CD14-positive monocyte (primary cell): ENCODE results near the gene APOD. TPM values are rescaled to one million over a fixed set of nuclear protein-coding genes. Genes with fewer than 3 reads are reported as not detected.

Source experiments
- DNase-seq, 3 donors: peaks; one replicate each; pipeline ENCODE4 v3.0.0-alpha.2; 2011 to 2022
- H2AFZ ChIP-seq: 2 replicates; pipeline ENCODE4 v1.6.0; 2012; ENCODE audit warnings: mild to moderate bottlenecking, low read depth, low read length, inconsistent platforms; ENCODE audit not compliant: insufficient read depth, poor library complexity, severe bottlenecking
- H3K27ac ChIP-seq, 2 donors: 1 replicate in 1 of 2; 2 replicates in 1 of 2; pipeline ENCODE4 v1.5.1; 2012 to 2013; ENCODE audit warnings: low read length in 2 of 2, control low read depth in 1 of 2, inconsistent platforms in 1 of 2, low read depth in 1 of 2, mild to moderate bottlenecking in 1 of 2
- H3K27me3 ChIP-seq, 2 donors: one replicate each; pipeline versions ENCODE4 v1.6.0 to v1.6.1; 2011 to 2013; ENCODE audit warnings: low read length in 2 of 2; ENCODE audit not compliant: control insufficient read depth in 2 of 2, insufficient read depth in 2 of 2
- H3K36me3 ChIP-seq, 2 donors: replicated peaks in 1 of 2; 1 replicate in 1 of 2; 2 replicates in 1 of 2; pipeline versions ENCODE4 v1.5.1 to v1.6.1; 2012 to 2013; ENCODE audit warnings: low read length in 2 of 2, control low read depth in 1 of 2, inconsistent platforms in 1 of 2, mild to moderate bottlenecking in 1 of 2; ENCODE audit not compliant: insufficient read depth in 2 of 2, control insufficient read depth in 1 of 2
- H3K4me1 ChIP-seq, 2 donors: 1 replicate in 1 of 2; 2 replicates in 1 of 2; pipeline versions ENCODE4 v1.5.1 to v1.6.1; 2012 to 2013; ENCODE audit warnings: low read length in 2 of 2, control low read depth in 1 of 2, inconsistent platforms in 1 of 2, mild to moderate bottlenecking in 1 of 2, moderate library complexity in 1 of 2; ENCODE audit not compliant: insufficient read depth in 2 of 2, control insufficient read depth in 1 of 2
- H3K4me2 ChIP-seq: replicated peaks from 2 replicates; pipeline ENCODE3; 2012; ENCODE audit warnings: low read length, moderate library complexity, mild to moderate bottlenecking; ENCODE audit not compliant: poor library complexity, severe bottlenecking; ENCODE audit errors: extremely low read depth
- H3K4me3 ChIP-seq, 3 experiments: fragments of 200-600 bp in 1 of 3; sonication (generic) in 1 of 3; replicated peaks in 1 of 3; 1 replicate in 2 of 3; 2 replicates in 1 of 3; pipeline ENCODE4 v1.5.1; 2011 to 2013; ENCODE audit warnings: low read length in 3 of 3, mild to moderate bottlenecking in 3 of 3, control low read depth in 2 of 3, low read depth in 2 of 3, inconsistent platforms in 1 of 3, moderate library complexity in 1 of 3
- H3K79me2 ChIP-seq: 2 replicates; pipeline ENCODE4 v1.6.0; 2012; ENCODE audit warnings: mild to moderate bottlenecking, control low read depth, inconsistent platforms, low read length, moderate library complexity; ENCODE audit not compliant: insufficient read depth
- H3K9ac ChIP-seq: 2 replicates; pipeline ENCODE4 v1.6.0; 2017; ENCODE audit warnings: low read length, mild to moderate bottlenecking; ENCODE audit not compliant: insufficient read depth, poor library complexity, severe bottlenecking
- H3K9me3 ChIP-seq, 2 donors: replicated peaks in 1 of 2; 1 replicate in 1 of 2; 2 replicates in 1 of 2; pipeline versions ENCODE4 v1.5.1 to v1.6.1; 2012 to 2013; ENCODE audit warnings: low read length in 2 of 2, control low read depth in 1 of 2; ENCODE audit not compliant: control insufficient read depth in 1 of 2, insufficient read depth in 1 of 2
- H4K20me1 ChIP-seq: 2 replicates; pipeline ENCODE4 v1.6.0; 2012; ENCODE audit warnings: mild to moderate bottlenecking, low read length, control low read depth, moderate library complexity; ENCODE audit not compliant: insufficient read depth
- H3K27ac Mint-ChIP-seq, 7 donors: one replicate each; pipeline ENCODE4 v1.8.0; 2020; ENCODE audit warnings: mild to moderate bottlenecking in 7 of 7, mixed read lengths in 7 of 7, moderate library complexity in 6 of 7, inconsistent platforms in 2 of 7
- H3K27me3 Mint-ChIP-seq, 3 donors: one replicate each; pipeline ENCODE4 v1.8.0; 2021 to 2022; ENCODE audit warnings: low read depth in 3 of 3, mild to moderate bottlenecking in 3 of 3, mixed read lengths in 3 of 3, moderate library complexity in 3 of 3, inconsistent platforms in 1 of 3
- H3K36me3 Mint-ChIP-seq, 2 donors: one replicate each; pipeline ENCODE4 v1.8.0; 2020; ENCODE audit warnings: mixed read lengths in 2 of 2, inconsistent platforms in 1 of 2, mild to moderate bottlenecking in 1 of 2
- H3K4me1 Mint-ChIP-seq: one replicate; pipeline ENCODE4 v1.8.0; 2020; ENCODE audit warnings: mild to moderate bottlenecking, mixed read lengths
- H3K4me3 Mint-ChIP-seq, 2 donors: one replicate each; pipeline ENCODE4 v1.8.0; 2020; ENCODE audit warnings: mild to moderate bottlenecking in 2 of 2, mixed read lengths in 2 of 2, moderate library complexity in 1 of 2
- H3K9me3 Mint-ChIP-seq, 7 donors: one replicate each; pipeline ENCODE4 v1.8.0; 2020 to 2022; ENCODE audit warnings: mixed read lengths in 7 of 7, mild to moderate bottlenecking in 6 of 7, moderate library complexity in 6 of 7, inconsistent platforms in 2 of 7
- WGBS: methylation state at CpG from one replicate; pipeline ENCODE4 v1.1.5; 2013; ENCODE audit warnings: missing lambda C conversion rate; ENCODE audit not compliant: insufficient coverage; 5-methylcytosine and 5-hydroxymethylcytosine counted together
- intact Hi-C, 2 donors: fragments of 100-400 bp; cut with micrococcal nuclease; formaldehyde crosslinking; loops; one replicate each; pipeline versions ENCODE4 v1.15.0 to v1.15.1; 2023
- polyA plus RNA-seq, 3 donors: library from polyadenylated mRNA; depleted of rRNA in 1 of 3; unstranded in 2 of 3; stranded (reverse) in 1 of 3; fragments of 300-500 nt in 2 of 3; fragments of >200 nt in 1 of 3; fragmentation: Illumina TruSeq in 2 of 3; gene quantifications; 1 replicate in 2 of 3; 2 replicates in 1 of 3; pipeline ENCODE4 v1.2.3, GENCODE V29; 2012 to 2021
- TF ChIP-seq, protein P1 (sequence below): fragments of 200-600 bp; IDR thresholded peaks from one replicate; pipeline ENCODE4 v1.8.0; 2022; ENCODE audit warnings: antibody characterized with exemption, mild to moderate bottlenecking

The APOD gene
- polyA plus RNA-seq, 3 donors, result not detected

DNA sequence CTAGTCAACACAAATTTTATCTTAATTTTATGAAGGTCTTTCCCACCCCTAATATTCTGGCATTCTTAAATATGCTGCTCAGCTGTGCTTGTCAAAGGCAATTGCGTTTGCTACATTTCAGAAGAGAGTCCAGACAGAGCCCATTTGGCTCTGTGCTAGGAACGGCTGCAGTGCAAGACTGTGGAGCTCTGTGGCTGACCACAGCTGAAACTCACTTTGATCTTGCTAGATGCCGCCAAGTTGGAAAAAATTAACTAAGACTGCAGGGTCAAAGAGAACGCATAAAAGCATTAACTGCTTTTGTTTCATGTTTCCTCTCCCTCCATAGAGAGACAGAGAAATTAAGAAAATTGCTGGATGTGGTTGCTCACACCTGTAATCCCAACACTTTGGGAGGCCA, 33.0 kb downstream of the APOD start:
- Mint-ChIP-seq H3K27ac (peak overlapping the region in 1 of 7 donors; percentile 42), H3K4me3 (no peak overlapping the region), H3K4me1 (peaks cover 23% of the 10 kb centered on the region), H3K27me3 (peaks cover 10 to 23% (median 11%) of the 10 kb centered on the region in 3 donors), H3K9me3 (peaks cover 0 to 2% (median 0%) of the 10 kb centered on the region in 7 donors), H3K36me3 (no peaks in the 10 kb centered on the region)
- Histone ChIP-seq H3K4me1 (peaks cover 3 to 7% of the 10 kb centered on the region in 2 donors), H3K36me3 (no peaks in the 10 kb centered on the region), H3K4me2 (no peak overlapping the region), H3K27me3 (peaks cover 0 to 2% of the 10 kb centered on the region in 2 donors), H3K27ac (no peak overlapping the region), H3K9me3 (no peaks in the 10 kb centered on the region), H4K20me1 (no peaks in the 10 kb centered on the region), H3K9ac (no peak overlapping the region), H3K4me3 (no peak overlapping the region), H2AFZ (no peak overlapping the region), H3K79me2 (no peaks in the 10 kb centered on the region)
- DNase-seq, result no peak
- intact Hi-C loops, result no loop called here
- TF ChIP-seq, protein P1, sequence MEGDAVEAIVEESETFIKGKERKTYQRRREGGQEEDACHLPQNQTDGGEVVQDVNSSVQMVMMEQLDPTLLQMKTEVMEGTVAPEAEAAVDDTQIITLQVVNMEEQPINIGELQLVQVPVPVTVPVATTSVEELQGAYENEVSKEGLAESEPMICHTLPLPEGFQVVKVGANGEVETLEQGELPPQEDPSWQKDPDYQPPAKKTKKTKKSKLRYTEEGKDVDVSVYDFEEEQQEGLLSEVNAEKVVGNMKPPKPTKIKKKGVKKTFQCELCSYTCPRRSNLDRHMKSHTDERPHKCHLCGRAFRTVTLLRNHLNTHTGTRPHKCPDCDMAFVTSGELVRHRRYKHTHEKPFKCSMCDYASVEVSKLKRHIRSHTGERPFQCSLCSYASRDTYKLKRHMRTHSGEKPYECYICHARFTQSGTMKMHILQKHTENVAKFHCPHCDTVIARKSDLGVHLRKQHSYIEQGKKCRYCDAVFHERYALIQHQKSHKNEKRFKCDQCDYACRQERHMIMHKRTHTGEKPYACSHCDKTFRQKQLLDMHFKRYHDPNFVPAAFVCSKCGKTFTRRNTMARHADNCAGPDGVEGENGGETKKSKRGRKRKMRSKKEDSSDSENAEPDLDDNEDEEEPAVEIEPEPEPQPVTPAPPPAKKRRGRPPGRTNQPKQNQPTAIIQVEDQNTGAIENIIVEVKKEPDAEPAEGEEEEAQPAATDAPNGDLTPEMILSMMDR, result no peak
- WGBS, result 65% methylated on average over 2 of the region's 4 CpGs

DNA sequence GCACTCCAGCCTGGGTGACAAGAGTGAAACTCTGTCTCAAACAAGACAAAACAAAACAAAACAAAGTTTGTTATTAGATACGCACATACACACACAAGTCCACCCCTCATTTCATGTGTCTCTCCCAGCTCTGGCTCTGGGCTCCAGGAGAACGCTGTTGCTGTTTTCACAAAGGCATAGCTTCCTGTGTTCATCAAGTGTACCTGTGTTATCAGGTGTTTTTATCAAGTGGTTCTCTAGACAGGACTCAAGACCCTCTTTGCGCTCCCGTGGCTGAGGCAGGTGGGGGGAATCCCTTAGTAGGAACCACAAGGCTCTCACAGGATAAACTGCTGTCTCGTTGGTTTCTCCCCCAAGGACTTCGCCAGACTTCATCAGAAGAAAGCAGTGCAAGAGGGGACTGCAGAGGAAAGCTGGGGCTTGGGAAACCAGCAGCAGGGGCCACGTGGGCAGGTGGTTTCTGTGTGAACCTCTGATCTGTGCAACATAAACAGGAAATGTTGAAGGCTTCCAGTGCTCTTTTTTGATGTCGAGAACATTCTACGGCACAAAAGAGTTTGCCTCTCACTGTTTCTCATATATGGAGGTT, 33.7 kb downstream of the APOD start:
- Histone ChIP-seq H3K4me1 (peaks cover 3 to 9% of the 10 kb centered on the region in 2 donors), H3K27ac (no peak overlapping the region), H4K20me1 (no peaks in the 10 kb centered on the region), H3K4me3 (no peak overlapping the region), H3K36me3 (no peaks in the 10 kb centered on the region), H3K9ac (no peak overlapping the region), H3K27me3 (peaks cover 1 to 2% of the 10 kb centered on the region in 2 donors), H3K79me2 (no peaks in the 10 kb centered on the region), H3K9me3 (no peaks in the 10 kb centered on the region), H3K4me2 (no peak overlapping the region), H2AFZ (no peak overlapping the region)
- peaks cover 13 to 25% (median 18%) of the 10 kb centered on the region in 3 donors for H3K27me3 Mint-ChIP-seq
- peaks cover 25% of the 10 kb centered on the region for H3K4me1 Mint-ChIP-seq
- H3K27ac Mint-ChIP-seq, result peak overlapping the region in 2 of 7 donors; percentile 45 to 73
- WGBS, result 0% methylated on average over 3 of the region's 9 CpGs
- H3K9me3 Mint-ChIP-seq, result peaks cover 0 to 4% (median 0%) of the 10 kb centered on the region in 7 donors
- DNase-seq, result no peak
- H3K36me3 Mint-ChIP-seq, result no peaks in the 10 kb centered on the region
- TF ChIP-seq, protein P1, result no peak
- H3K4me3 Mint-ChIP-seq, result peak overlapping the region in 1 of 2 donors; percentile 21
- intact Hi-C loops, result loop anchor here in 1 of 2 donors (10.0 kb wide), 1 partner anchor 355 kb away; the partner anchor contains the start of gene TNK2
